ENCODE data around the gene PEPD. TPM values are rescaled to one million over a fixed set of nuclear protein-coding genes. Genes with fewer than 3 reads are reported as not detected.

PEPD gene
- total RNA-seq, 4 donors from 2014 or later = 40.1 to 61.4 (median 53.4) TPM

DNA sequence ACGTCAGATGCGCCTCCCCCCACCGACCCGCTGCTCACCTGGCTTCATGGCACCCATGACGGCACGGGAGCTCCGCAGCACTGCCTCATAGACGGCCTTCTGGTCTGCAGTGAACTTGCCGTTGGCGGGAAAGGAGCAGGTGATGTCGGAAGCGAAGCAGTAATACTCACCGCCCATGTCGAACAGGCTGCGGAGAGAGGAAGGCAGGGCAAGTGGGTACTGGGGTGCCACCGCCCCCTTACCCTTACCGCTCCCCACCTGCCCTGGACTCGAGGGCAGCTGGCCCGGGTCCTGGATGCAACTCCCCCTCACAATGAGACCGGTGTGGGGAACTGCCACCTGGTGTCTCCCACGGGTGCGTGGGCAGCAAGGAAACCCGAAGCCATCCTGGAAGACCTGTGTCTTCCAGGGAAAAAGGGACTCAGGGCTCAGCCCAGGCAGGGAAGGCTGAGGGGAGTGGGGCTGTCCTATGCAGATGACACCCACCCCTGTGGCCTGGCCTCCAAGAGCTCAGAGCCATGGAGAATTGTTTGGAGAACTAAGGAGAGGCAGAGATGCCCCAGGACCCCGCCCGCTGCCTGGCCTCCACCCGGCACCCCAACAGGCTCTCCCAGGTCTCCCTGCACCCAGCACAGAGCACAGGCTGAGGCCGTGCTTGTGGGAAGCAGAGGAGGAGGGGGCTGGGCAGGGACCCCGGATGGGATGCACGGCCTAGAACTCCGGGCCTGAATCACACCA is 119.7 kb downstream of the PEPD start:
- Histone ChIP-seq H3K4me1 (peaks cover 0 to 31% (median 6%) of the 10 kb centered on the region in 3 donors), H3K36me3 (peaks cover 0 to 26% (median 0%) of the 10 kb centered on the region in 3 donors), H3K27ac (no peak overlapping the region), H3K4me3 (no peak overlapping the region), H3K9me3 (no peaks in the 10 kb centered on the region), H3K27me3 (no peaks in the 10 kb centered on the region)
- TF ChIP-seq POLR2A (IDR thresholded peaks at IDR 0.05) = no peak
- TF ChIP-seq, protein P1, sequence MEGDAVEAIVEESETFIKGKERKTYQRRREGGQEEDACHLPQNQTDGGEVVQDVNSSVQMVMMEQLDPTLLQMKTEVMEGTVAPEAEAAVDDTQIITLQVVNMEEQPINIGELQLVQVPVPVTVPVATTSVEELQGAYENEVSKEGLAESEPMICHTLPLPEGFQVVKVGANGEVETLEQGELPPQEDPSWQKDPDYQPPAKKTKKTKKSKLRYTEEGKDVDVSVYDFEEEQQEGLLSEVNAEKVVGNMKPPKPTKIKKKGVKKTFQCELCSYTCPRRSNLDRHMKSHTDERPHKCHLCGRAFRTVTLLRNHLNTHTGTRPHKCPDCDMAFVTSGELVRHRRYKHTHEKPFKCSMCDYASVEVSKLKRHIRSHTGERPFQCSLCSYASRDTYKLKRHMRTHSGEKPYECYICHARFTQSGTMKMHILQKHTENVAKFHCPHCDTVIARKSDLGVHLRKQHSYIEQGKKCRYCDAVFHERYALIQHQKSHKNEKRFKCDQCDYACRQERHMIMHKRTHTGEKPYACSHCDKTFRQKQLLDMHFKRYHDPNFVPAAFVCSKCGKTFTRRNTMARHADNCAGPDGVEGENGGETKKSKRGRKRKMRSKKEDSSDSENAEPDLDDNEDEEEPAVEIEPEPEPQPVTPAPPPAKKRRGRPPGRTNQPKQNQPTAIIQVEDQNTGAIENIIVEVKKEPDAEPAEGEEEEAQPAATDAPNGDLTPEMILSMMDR (IDR thresholded peaks at IDR 0.05) = no peak
- intact Hi-C loops (cut with DNase I) = no loop called here
- DNase-seq = no peak
- 82 to 83% methylated on average over 12 to 17 of the region's 30 CpGs for WGBS, 2 donors

DNA sequence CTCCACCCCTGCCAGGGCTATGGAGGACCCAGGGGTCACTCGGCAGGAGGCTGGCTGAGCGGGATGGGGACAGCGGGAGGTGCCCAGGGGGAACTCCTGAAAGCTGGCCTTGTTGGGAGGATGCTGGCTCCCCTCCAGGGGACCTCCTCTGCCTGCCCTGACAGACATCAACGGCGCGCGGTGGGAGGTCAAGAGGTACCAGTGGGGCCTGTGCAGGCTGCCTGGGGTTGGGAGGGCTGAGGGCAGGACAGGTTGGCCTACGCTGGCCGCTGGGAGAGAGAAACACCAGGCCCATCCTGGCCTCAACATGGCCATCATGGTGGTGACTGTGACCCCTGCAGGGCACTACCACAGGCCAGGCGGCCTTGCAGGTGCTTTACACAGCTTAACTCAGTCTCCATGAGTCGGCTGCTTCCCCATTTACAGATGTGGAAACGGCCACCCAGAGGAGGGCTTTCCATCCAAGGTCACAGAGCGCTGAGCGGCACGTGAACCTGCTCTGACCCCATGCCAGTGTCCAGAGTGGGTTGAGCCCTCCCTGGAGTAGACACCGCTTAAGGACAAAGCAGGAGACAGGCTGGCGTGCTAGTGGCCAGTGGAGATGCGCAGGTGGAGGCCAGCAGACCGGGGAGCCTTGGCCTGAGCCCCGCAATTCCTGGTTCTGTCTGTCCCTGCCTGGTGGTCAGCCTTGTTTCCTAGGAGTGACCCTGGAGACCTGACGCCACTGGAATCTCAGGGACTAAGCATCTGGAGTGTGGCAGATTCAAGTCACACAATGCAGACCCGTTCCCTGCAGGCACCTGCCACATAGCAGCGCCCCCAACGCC is 120.5 kb downstream of the PEPD start:
- Histone ChIP-seq H3K9me3 (no peaks in the 10 kb centered on the region), H3K27ac (no peak overlapping the region), H3K4me1 (peaks cover 3 to 31% (median 13%) of the 10 kb centered on the region in 3 donors), H3K4me3 (no peak overlapping the region), H3K27me3 (no peaks in the 10 kb centered on the region), H3K36me3 (peaks cover 0 to 26% (median 0%) of the 10 kb centered on the region in 3 donors)
- TF ChIP-seq, protein P1 (IDR thresholded peaks at IDR 0.05) = no peak
- no peak for TF ChIP-seq POLR2A (IDR thresholded peaks at IDR 0.05)
- intact Hi-C loops (cut with DNase I) = no loop called here
- DNase-seq = no peak
- WGBS, 2 donors = 89% methylated on average over 3 of the region's 24 CpGs; no CpG with 5 or more reads in 1 of the 2 donors

DNA sequence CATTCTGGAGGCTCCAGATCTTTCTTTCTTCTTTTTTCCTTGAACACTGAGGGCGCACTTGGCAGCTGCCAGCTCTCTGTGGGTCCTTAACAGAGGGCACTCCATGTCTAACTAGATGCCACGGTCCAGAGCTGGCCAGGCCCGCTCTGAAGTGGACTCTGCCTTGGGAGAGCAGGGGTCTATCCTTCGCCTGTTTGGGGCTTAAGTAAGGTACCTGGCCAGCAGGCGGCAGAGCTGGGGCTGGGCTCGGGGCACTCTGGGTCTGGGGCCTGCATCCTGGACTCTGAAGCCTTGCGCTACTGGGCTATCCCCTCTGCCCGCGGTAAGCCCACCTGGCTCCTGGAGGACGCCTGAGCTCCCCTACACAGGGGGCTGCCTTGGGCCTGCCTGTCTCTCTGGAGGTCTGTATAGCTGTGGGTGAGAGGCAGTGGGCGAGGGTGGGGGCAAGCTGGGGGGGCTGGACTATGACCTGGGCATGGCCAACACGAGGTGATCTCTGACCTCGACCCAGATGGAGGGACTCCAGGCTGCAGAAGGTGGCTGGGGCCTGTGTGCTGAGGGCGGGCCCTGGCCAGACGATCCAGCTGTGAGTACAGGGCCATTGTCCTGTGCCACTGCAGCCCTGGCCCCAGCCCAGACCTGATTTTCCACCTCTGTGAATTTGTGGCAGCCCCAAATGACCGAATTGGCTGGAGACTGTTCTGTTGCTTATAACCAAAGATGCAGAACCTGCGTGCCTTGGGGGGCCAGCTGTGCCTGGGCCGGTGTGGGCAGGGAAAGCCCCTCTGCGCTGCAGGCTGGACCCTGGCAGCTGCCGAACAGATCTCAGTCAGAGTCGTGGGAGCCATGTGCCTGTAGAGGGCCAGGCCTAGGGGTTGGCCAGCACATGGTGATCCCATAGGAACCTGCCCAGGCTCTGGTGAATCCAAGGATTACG is 121.6 kb downstream of the PEPD start:
- Histone ChIP-seq H3K4me3 (no peak overlapping the region), H3K4me1 (peaks cover 10 to 31% (median 23%) of the 10 kb centered on the region in 3 donors), H3K36me3 (peaks cover 0 to 19% (median 0%) of the 10 kb centered on the region in 3 donors), H3K9me3 (no peaks in the 10 kb centered on the region), H3K27ac (no peak overlapping the region), H3K27me3 (no peaks in the 10 kb centered on the region)
- 90 to 93% methylated on average over 3 to 8 of the region's 22 CpGs for WGBS, 2 donors
- no peak for TF ChIP-seq POLR2A (IDR thresholded peaks at IDR 0.05)
- TF ChIP-seq, protein P1 (IDR thresholded peaks at IDR 0.05) = no peak
- DNase-seq = no peak
- intact Hi-C loops (cut with DNase I) = no loop called here

DNA sequence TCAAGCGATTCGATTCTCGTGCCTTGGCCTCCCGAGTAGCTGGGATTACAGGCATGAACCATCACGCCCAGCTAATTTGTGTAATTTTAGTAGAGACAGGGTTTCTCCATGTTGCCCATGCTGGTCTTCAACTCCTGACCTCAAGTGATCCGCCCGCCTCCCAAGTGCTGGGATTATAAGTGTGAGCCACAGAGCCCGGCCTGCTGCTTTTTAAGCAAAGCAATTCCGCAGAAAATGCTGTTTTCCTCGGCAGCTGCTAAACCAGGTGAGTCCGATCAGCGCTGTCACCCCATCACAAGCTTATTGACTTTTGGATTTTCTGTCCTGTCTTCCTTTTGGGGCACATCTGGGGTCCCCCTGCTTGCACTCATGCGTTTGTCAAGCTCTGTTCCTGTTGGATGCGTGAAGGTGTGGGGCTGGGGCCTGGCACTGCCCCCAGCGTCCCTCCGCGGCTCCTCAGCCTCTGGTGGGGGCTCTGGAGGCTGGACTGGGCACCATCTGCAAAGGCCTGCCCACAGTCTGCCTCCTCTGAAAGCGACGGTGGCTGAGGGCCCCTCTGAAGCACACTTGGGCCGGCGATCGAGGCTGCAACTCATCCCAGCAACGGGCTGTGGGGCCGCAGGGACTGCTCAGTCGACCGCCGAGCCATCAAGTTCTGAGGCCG is 122.4 kb downstream of the PEPD start:
- 87 to 97% methylated on average over 12 to 20 of the region's 28 CpGs for WGBS, 2 donors
- peaks cover 0 to 19% (median 0%) of the 10 kb centered on the region in 3 donors for H3K36me3 ChIP-seq
- no peaks in the 10 kb centered on the region for H3K9me3 ChIP-seq
- intact Hi-C loops (cut with DNase I) = no loop called here
- no peak for DNase-seq
- TF ChIP-seq POLR2A (IDR thresholded peaks at IDR 0.05) = no peak
- TF ChIP-seq, protein P1 (IDR thresholded peaks at IDR 0.05) = no peak
- H3K27me3 ChIP-seq = no peaks in the 10 kb centered on the region
- H3K27ac ChIP-seq = no peak overlapping the region
- H3K4me1 ChIP-seq = peaks cover 10 to 31% (median 31%) of the 10 kb centered on the region in 3 donors
- H3K4me3 ChIP-seq = no peak overlapping the region

Data from esophagus squamous epithelium (tissue), 5 donors.